Measurements from ENCODE around the gene TTF2.

DNA sequence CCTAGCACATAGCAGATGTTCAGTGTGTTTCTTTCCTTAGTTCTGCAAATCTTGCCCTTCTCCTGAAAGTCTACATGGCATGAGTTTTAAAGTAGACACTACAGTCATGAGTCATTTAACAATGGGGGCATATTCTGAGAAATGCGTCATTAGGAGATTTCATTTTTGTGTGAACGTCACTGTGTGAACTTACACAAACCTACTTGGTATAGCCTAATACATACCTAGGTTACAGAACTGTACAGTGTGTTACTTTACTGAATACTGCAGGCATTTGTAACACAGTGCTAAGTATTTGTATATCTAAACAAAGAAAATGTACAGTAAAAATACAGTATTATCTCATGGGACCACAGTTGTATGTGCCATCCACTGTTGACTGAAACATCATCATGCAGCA is 10.0 kb downstream of the TTF2 start:
- no peak for TF ChIP-seq SUZ12 (IDR thresholded peaks at IDR 0.05; ENCODE audit: extremely low read depth, insufficient read depth, insufficient read length)
- no peak for TF ChIP-seq YY1 (IDR thresholded peaks at IDR 0.05; ENCODE audit: insufficient read depth, insufficient read length)
- no peak for TF ChIP-seq ZNF274 (IDR thresholded peaks at IDR 0.05; ENCODE audit: low read depth, low read length)
